ENCODE data around the gene LSR.
"Not testable (repeated sequence)": the region's sequence is repeated elsewhere in the genome, so short reads cannot be mapped to it uniquely, and the experiment has no call there.

The LSR gene

DNA sequence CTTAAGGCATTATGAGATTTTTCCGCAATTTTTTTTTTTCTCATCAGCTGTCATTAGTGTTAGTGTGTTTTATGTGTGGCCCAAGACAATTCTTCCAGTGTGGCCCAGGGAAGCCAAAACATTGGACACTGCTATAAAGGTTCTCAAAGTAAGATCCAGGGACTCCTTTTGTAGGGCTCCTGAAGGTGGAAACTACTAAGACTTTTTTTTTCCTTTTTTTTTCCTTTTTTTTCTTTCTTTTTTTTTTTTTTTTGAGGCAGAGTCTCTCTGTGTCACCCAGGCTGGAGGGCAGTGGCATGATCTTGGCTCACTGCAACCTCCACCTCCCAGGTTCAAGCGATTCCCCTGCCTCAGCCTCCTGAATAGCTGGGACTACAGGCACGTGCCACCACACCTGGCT is 36.7 kb downstream of the LSR start:
- not testable (repeated sequence) for H3K4me3 ChIP-seq (ENCODE audit: low read depth in 1 of 2, low read length in 2 of 2); H3K9me3 ChIP-seq (ENCODE audit: control insufficient read depth in 1 of 2, low read length in 2 of 2); H3K27ac ChIP-seq (ENCODE audit: low read length); H3K27me3 ChIP-seq (ENCODE audit: low read depth, low read length); H3K36me3 ChIP-seq (ENCODE audit: control insufficient read depth in 1 of 2, insufficient read depth in 2 of 2, low read length in 2 of 2); H3K4me1 ChIP-seq (ENCODE audit: control insufficient read depth in 1 of 2, insufficient read depth in 2 of 2, low read length in 2 of 2)

DNA sequence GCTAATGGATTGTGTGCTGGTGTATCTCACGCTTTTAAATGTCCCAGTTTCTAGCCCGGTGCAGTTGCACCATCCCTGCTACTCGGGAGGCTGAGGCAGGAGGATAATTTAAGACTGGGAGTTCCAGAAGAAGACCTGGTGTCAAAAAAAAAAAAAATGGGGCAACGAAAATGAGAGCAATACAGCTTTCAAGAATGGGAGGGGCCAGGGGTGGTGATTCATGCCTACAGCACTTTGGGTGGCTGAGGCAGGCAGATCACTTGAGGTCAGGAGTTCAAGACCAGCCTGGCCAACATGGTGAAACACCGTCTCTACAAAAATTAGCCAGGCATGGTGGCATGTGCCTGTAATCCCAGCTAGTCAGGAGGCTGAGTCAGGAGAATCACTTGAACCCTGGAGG is 37.3 kb downstream of the LSR start:
- H3K9me3 ChIP-seq (ENCODE audit: control insufficient read depth in 1 of 2, low read length in 2 of 2); H3K4me3 ChIP-seq (ENCODE audit: low read depth in 1 of 2, low read length in 2 of 2); H3K27me3 ChIP-seq (ENCODE audit: low read depth, low read length); H3K4me1 ChIP-seq (ENCODE audit: control insufficient read depth in 1 of 2, insufficient read depth in 2 of 2, low read length in 2 of 2); H3K27ac ChIP-seq (ENCODE audit: low read length); H3K36me3 ChIP-seq (ENCODE audit: control insufficient read depth in 1 of 2, insufficient read depth in 2 of 2, low read length in 2 of 2): not testable (repeated sequence)

DNA sequence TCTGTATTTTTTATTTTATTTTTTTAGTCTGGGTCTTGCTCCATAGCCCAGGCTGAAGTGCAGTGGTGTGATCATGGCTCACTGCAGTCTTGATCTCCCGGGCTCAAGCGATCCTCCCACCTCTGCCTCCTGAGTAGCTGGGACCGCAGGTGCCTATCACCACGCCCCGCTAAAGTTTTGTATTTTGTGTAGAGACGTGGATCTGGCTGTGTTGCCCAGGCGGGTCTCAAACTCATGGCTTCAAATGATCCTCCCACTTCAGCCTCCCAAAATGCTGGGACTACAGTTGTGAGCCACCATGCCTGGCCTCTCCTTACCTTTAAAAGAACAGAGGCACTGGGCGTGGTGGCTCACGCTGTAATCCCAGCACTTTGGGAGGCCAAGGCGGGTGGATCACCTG is 38.9 kb downstream of the LSR start:
- Histone ChIP-seq H3K9me3 (ENCODE audit: control insufficient read depth in 1 of 2, low read length in 2 of 2) (no peaks in the 10 kb centered on the region), H3K27ac (ENCODE audit: low read length) (no peak overlapping the region), H3K4me1 (ENCODE audit: control insufficient read depth in 1 of 2, insufficient read depth in 2 of 2, low read length in 2 of 2) (no peaks in the 10 kb centered on the region), H3K36me3 (ENCODE audit: control insufficient read depth in 1 of 2, insufficient read depth in 2 of 2, low read length in 2 of 2) (no peaks in the 10 kb centered on the region), H3K27me3 (ENCODE audit: low read depth, low read length) (peaks cover 4% of the 10 kb centered on the region), H3K4me3 (ENCODE audit: low read depth in 1 of 2, low read length in 2 of 2) (no peak overlapping the region)

DNA sequence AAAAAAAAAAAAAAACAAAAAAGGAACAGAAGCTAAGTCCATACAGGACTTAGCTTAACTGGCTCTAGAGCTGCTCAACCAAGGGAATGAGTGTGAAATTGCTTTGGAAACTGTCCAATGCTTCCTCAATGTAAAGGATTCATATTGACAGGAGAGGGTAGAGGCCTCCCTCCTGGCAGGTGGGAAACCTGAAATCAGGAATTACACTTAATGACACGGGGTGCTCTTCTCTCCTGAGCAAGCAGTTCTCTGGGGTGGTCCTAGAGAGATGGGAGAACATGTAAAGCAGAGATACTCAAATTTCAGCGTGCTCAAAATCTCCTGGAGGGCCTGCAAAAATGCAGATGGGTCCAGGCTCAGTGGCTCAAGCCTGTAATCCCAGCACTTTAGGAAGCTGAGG is 39.5 kb downstream of the LSR start:
- Histone ChIP-seq H3K4me3 (ENCODE audit: low read depth in 1 of 2, low read length in 2 of 2) (no peak overlapping the region), H3K4me1 (ENCODE audit: control insufficient read depth in 1 of 2, insufficient read depth in 2 of 2, low read length in 2 of 2) (no peaks in the 10 kb centered on the region), H3K36me3 (ENCODE audit: control insufficient read depth in 1 of 2, insufficient read depth in 2 of 2, low read length in 2 of 2) (no peaks in the 10 kb centered on the region), H3K9me3 (ENCODE audit: control insufficient read depth in 1 of 2, low read length in 2 of 2) (no peaks in the 10 kb centered on the region), H3K27me3 (ENCODE audit: low read depth, low read length) (peaks cover 3% of the 10 kb centered on the region), H3K27ac (ENCODE audit: low read length) (no peak overlapping the region)

DNA sequence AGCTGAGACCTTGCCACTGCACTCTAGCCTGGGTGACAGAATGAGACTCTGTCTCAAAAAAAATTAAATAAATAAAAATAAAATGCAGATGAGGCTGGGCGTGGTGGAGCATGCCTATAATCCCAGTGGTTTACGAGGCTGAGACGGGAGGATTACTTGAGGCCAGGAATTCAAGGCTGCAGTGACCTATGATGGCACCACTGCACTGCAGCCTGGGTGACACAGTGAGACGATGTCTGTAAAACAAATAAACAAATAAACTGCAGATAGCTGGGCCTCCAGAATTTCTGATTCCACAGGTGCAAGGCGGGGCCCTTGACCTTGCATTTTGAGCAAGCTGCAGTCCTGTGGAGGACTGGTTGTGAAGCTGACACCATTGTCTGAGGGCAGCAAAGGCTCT is 40.1 kb downstream of the LSR start:
- Histone ChIP-seq H3K9me3 (ENCODE audit: control insufficient read depth in 1 of 2, low read length in 2 of 2) (no peaks in the 10 kb centered on the region), H3K36me3 (ENCODE audit: control insufficient read depth in 1 of 2, insufficient read depth in 2 of 2, low read length in 2 of 2) (no peaks in the 10 kb centered on the region), H3K27me3 (ENCODE audit: low read depth, low read length) (no peaks in the 10 kb centered on the region), H3K4me1 (ENCODE audit: control insufficient read depth in 1 of 2, insufficient read depth in 2 of 2, low read length in 2 of 2) (no peaks in the 10 kb centered on the region), H3K4me3 (ENCODE audit: low read depth in 1 of 2, low read length in 2 of 2) (no peak overlapping the region), H3K27ac (ENCODE audit: low read length) (no peak overlapping the region)

DNA sequence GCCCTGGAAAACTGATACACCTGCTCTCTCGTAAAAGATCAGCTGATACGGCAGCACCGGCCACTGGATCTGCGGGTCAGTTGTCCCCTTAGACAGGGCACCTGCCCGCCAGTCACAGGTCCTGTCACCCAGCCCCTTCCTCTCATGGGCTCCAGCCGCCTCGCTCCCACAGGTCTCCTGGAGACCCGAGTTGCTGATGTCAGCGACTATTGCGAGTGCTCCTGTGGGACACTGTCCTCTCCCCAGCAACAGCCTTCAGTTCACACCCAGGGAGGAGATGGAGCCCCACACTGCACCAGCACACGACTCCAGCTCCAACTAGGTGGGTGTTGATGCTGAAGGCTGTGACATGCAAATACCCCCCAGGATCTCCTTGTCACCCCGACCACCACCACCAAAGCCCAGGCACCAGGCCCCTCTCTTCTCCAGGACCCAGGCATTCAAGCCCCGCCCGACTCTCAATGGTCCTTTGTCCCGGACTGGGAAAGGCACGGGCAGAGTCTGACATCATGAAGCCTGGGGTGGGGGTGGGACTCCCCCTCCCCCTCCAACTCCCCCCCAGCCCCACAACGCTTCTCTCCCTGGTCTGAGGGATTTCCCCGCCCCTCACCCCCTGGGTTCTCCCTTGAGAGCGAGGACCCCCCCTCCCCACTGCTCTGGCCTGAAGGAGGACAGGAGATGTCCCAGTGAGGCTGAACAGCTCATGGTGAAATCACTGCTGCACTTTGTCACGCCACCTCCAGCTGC is 41.8 kb downstream of the LSR start:
- Histone ChIP-seq H3K4me1 (ENCODE audit: control insufficient read depth in 1 of 2, insufficient read depth in 2 of 2, low read length in 2 of 2) (no peaks in the 10 kb centered on the region), H3K9me3 (ENCODE audit: control insufficient read depth in 1 of 2, low read length in 2 of 2) (no peaks in the 10 kb centered on the region), H3K27me3 (ENCODE audit: low read depth, low read length) (no peaks in the 10 kb centered on the region), H3K4me3 (ENCODE audit: low read depth in 1 of 2, low read length in 2 of 2) (no peak overlapping the region), H3K36me3 (ENCODE audit: control insufficient read depth in 1 of 2, insufficient read depth in 2 of 2, low read length in 2 of 2) (no peaks in the 10 kb centered on the region), H3K27ac (ENCODE audit: low read length) (no peak overlapping the region)

DNA sequence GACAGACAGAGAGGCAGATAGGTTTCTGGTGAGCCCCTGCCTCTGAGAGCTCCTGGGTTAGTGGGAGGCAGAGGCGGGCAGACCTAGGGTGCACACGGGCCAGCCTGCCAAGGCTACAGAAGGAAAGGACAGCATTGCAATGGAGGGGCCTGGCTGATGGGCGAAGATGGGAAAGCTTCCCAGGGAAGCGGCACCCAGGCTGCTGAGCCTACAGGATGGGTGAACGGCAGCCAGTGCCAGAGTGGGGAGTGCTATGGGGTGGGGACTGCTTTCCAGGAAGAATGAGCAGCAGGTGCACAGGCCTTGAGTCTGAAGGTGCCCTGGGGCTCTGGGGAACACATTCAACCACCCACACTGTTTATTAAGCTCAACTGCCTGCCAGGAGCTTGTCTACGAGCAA is 42.5 kb downstream of the LSR start:
- H3K36me3 ChIP-seq (ENCODE audit: control insufficient read depth in 1 of 2, insufficient read depth in 2 of 2, low read length in 2 of 2): no peaks in the 10 kb centered on the region
- H3K27me3 ChIP-seq (ENCODE audit: low read depth, low read length): no peaks in the 10 kb centered on the region
- no peak overlapping the region for H3K27ac ChIP-seq (ENCODE audit: low read length)
- no peak overlapping the region for H3K4me3 ChIP-seq (ENCODE audit: low read depth in 1 of 2, low read length in 2 of 2)
- H3K9me3 ChIP-seq (ENCODE audit: control insufficient read depth in 1 of 2, low read length in 2 of 2): no peaks in the 10 kb centered on the region
- no peaks in the 10 kb centered on the region for H3K4me1 ChIP-seq (ENCODE audit: control insufficient read depth in 1 of 2, insufficient read depth in 2 of 2, low read length in 2 of 2)

DNA sequence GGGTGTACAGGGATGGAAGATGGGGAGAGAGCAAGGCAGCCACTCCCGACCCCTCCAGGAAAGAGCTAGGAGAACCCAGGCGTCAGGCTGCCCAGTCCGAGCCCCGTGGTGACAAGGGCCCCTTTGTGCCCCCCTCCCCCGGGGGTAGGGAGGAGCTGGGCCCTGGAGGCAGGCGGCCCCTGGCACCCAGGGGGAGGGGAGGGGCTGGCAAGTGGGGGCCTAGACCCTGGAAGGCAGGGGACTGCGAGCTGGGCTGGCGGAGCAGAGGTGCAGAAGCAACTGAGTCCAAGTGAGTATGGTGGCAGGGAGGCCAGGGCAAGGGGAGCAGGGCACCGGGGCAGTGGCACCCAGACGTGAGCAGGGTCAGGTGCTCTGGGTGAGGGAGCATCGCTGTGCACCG is 43.1 kb downstream of the LSR start, which contains the start of gene MAG:
MAG (plus strand) TSS at position 246 of the 400 bp plus-strand sequence. CDS start 3,248 bp downstream, outside the sequence.
- H3K9me3 ChIP-seq (ENCODE audit: control insufficient read depth in 1 of 2, low read length in 2 of 2): no peaks in the 10 kb centered on the region
- H3K4me1 ChIP-seq (ENCODE audit: control insufficient read depth in 1 of 2, insufficient read depth in 2 of 2, low read length in 2 of 2): no peaks in the 10 kb centered on the region
- no peaks in the 10 kb centered on the region for H3K36me3 ChIP-seq (ENCODE audit: control insufficient read depth in 1 of 2, insufficient read depth in 2 of 2, low read length in 2 of 2)
- no peak within 1 kb of the TSS for H3K4me3 ChIP-seq (ENCODE audit: low read depth in 1 of 2, low read length in 2 of 2)
- no peak within 1 kb of the TSS for H3K27ac ChIP-seq (ENCODE audit: low read length)
- peaks cover under 1% of the 10 kb centered on the region for H3K27me3 ChIP-seq (ENCODE audit: low read depth, low read length)

DNA sequence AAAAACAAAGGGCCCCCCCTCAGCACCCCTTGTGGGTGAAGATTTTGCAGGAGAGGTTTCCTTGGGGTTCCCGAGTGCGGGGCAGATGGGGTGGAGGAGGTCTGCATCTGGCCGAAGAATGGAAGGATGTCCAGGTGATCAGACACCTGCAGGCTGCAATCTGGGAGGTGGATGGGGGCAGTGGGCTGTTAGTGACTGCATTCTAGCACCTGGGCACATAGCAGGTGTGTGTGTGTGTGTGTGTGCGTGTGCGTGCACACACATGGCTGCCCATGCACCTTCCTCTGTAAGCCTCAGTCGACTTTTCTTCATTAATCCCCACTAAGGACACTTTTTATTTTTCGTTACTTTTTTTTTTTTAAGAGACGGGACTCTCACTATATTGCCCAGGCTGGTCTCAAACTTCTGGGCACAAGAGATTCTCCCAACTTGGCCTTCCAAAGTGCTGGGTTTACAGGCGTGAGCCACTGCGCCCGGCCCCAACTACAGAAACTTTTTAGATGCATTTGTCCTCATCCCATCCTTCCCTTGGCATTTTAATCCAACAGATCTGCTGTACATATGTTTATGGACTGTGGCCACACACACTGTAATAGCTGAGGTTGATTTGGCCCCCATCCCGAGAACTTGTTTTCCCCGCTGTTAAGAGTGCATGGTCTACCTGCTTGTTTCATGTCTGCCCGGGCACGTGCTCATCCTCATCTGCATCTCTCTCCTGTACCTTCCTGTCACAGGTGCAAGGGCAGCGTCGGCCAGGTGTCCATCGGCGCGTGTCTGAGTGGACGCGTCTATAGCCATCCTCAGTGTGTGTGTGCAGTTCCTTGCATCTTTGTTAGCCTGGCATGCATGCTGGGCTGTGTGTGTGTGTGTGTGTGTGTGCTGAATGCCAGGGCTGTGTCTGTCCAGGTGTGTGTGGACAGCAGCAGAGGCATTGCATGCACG is 43.9 kb downstream of the LSR start:
- Histone ChIP-seq H3K27ac (ENCODE audit: low read length) (no peak overlapping the region), H3K4me1 (ENCODE audit: control insufficient read depth in 1 of 2, insufficient read depth in 2 of 2, low read length in 2 of 2) (no peaks in the 10 kb centered on the region), H3K9me3 (ENCODE audit: control insufficient read depth in 1 of 2, low read length in 2 of 2) (no peaks in the 10 kb centered on the region), H3K36me3 (ENCODE audit: control insufficient read depth in 1 of 2, insufficient read depth in 2 of 2, low read length in 2 of 2) (no peaks in the 10 kb centered on the region), H3K4me3 (ENCODE audit: low read depth in 1 of 2, low read length in 2 of 2) (no peak overlapping the region), H3K27me3 (ENCODE audit: low read depth, low read length) (peaks cover 8% of the 10 kb centered on the region)

DNA sequence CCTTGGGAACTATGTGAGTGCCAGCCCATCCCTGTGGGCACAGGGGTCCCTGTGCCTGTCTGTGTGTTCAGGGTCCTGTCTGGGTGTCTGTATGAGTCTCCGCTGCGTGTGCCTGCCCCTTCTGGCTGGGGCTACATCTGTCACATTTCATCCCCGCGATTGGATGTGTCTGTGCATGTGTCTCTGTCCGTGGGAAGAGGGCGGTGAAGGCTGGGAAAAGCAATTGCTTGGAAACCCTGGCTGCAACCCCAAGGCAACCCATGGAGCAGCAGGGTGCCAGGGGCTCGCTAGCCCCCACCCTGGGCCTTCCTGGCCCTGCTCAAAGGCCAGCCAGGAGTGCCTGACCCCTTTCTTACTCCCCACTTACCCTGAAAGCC is 44.5 kb downstream of the LSR start:
- no peaks in the 10 kb centered on the region for H3K9me3 ChIP-seq (ENCODE audit: control insufficient read depth in 1 of 2, low read length in 2 of 2)
- H3K27me3 ChIP-seq (ENCODE audit: low read depth, low read length): peaks cover 14% of the 10 kb centered on the region
- H3K27ac ChIP-seq (ENCODE audit: low read length): no peak overlapping the region
- H3K4me1 ChIP-seq (ENCODE audit: control insufficient read depth in 1 of 2, insufficient read depth in 2 of 2, low read length in 2 of 2): no peaks in the 10 kb centered on the region
- H3K4me3 ChIP-seq (ENCODE audit: low read depth in 1 of 2, low read length in 2 of 2): no peak overlapping the region
- no peaks in the 10 kb centered on the region for H3K36me3 ChIP-seq (ENCODE audit: control insufficient read depth in 1 of 2, insufficient read depth in 2 of 2, low read length in 2 of 2)

DNA sequence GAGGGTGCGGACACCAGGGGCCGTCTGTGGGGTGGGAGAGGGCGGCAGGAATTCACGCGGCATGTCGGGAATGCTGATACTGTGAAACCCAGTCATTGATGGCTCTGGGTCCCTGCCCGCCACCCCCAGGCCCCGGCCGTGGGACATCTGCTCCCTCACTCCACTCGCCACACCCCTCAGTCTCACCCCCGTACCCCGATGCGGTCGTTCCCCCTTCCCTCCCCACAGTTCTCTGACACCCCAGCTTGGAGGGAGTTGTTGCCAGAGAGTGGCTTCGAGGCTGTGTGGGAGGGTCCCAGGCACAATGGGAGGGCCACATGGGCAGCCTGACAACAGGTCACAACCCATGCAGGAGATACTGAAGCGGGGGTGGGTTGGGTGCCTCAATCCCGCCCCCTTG is 45.0 kb downstream of the LSR start:
- Histone ChIP-seq H3K4me3 (ENCODE audit: low read depth in 1 of 2, low read length in 2 of 2) (no peak overlapping the region), H3K27me3 (ENCODE audit: low read depth, low read length) (peaks cover 17% of the 10 kb centered on the region), H3K27ac (ENCODE audit: low read length) (no peak overlapping the region), H3K9me3 (ENCODE audit: control insufficient read depth in 1 of 2, low read length in 2 of 2) (no peaks in the 10 kb centered on the region), H3K36me3 (ENCODE audit: control insufficient read depth in 1 of 2, insufficient read depth in 2 of 2, low read length in 2 of 2) (no peaks in the 10 kb centered on the region), H3K4me1 (ENCODE audit: control insufficient read depth in 1 of 2, insufficient read depth in 2 of 2, low read length in 2 of 2) (no peaks in the 10 kb centered on the region)
